HepG2 (cell line): Measurements from ENCODE around the gene TUBB. TPM values are rescaled to one million over a fixed set of nuclear protein-coding genes. Genes with fewer than 3 reads are reported as not detected.

ENCODE experiments used
- CEBPG ChIP-seq: IDR thresholded peaks from 2 replicates; pipeline ENCODE4 v1.6.1; 2016
- HOXA5 ChIP-seq: sonication (generic); formaldehyde crosslinking; IDR thresholded peaks from 2 replicates; pipeline ENCODE4 v1.4.0; 2020; ENCODE audit warnings: missing genetic modification reagents
- KDM2A ChIP-seq: sonication (generic); formaldehyde crosslinking; IDR thresholded peaks from 2 replicates; pipeline ENCODE4 v1.4.0; 2020; ENCODE audit warnings: low read depth, missing genetic modification reagents, borderline replicate concordance
- KDM6A ChIP-seq: IDR thresholded peaks from 2 replicates; pipeline ENCODE4 v1.6.1; 2016; ENCODE audit warnings: low read depth
- MED1 ChIP-seq: sonication (generic); formaldehyde crosslinking; IDR thresholded peaks from 2 replicates; pipeline ENCODE4 v1.4.0; 2020; ENCODE audit warnings: missing genetic modification reagents
- SALL1 ChIP-seq: sonication (generic); formaldehyde crosslinking; IDR thresholded peaks from 2 replicates; pipeline ENCODE4 v1.8.0; 2022; ENCODE audit warnings: mild to moderate bottlenecking, missing genetic modification reagents
- SP5 ChIP-seq: IDR thresholded peaks from 2 replicates; pipeline ENCODE4 v1.6.1; 2016; ENCODE audit warnings: low read depth, borderline replicate concordance
- XBP1 ChIP-seq: sonication (generic); formaldehyde crosslinking; IDR thresholded peaks from 2 replicates; pipeline ENCODE4 v1.5.0; 2020; ENCODE audit warnings: missing genetic modification reagents
- ZEB1 ChIP-seq: IDR thresholded peaks from 2 replicates; pipeline ENCODE4 v1.6.1; 2012; ENCODE audit warnings: mild to moderate bottlenecking, low read depth, inconsistent platforms; ENCODE audit not compliant: insufficient replicate concordance
- ZSCAN22 ChIP-seq: sonication (generic); formaldehyde crosslinking; IDR thresholded peaks from 2 replicates; pipeline ENCODE4 v1.4.0; 2020; ENCODE audit warnings: mild to moderate bottlenecking, missing genetic modification reagents
- polyA plus RNA-seq, 8 experiments: library from polyadenylated mRNA; depleted of rRNA in 3 of 8; stranded (reverse) in 7 of 8; unstranded in 1 of 8; fragments of >200 nt; fragmentation: Illumina TruSeq in 4 of 8; extraction: Trizol in 4 of 8; gene quantifications; 2 replicates each; pipeline versions ENCODE4 v1.2.1 to v1.2.3, GENCODE V29; 2011 to 2016; ENCODE audit warnings: low read depth in 4 of 8, missing spikeins in 1 of 8, mixed read lengths in 1 of 8; ENCODE audit not compliant: insufficient read depth in 1 of 8
- total RNA-seq, 5 experiments: library from RNA; depleted of rRNA; stranded (reverse); fragments of >200 nt; fragmentation: Illumina TruSeq; extraction: Trizol; gene quantifications; 2 replicates each; pipeline ENCODE4 v1.2.3, GENCODE V29; 2016; ENCODE audit warnings: low read depth in 1 of 5
- TF ChIP-seq, protein P1 (sequence below): sonication (generic); formaldehyde crosslinking; IDR thresholded peaks from 2 replicates; pipeline ENCODE4 v1.4.0; 2020; ENCODE audit warnings: missing genetic modification reagents
- TF ChIP-seq, protein P2 (sequence below): sonication (generic); formaldehyde crosslinking; IDR thresholded peaks from 2 replicates; pipeline ENCODE4 v1.5.1; 2020; ENCODE audit warnings: mild to moderate bottlenecking, missing genetic modification reagents, moderate library complexity
- TF ChIP-seq, protein P3 (sequence below): sonication (generic); formaldehyde crosslinking; IDR thresholded peaks from 2 replicates; pipeline ENCODE4 v1.4.0; 2020; ENCODE audit warnings: missing genetic modification reagents
- TF ChIP-seq, protein P4 (sequence below): sonication (generic); formaldehyde crosslinking; IDR thresholded peaks from 2 replicates; pipeline ENCODE4 v1.4.0; 2020; ENCODE audit warnings: low read depth, missing genetic modification reagents

TUBB gene
- total and polyA plus RNA-seq, 2 of the 13 experiments (the other 11 are each of a cell fraction or from before 2014, with no cell fraction given): 911 to 1,163 TPM

DNA sequence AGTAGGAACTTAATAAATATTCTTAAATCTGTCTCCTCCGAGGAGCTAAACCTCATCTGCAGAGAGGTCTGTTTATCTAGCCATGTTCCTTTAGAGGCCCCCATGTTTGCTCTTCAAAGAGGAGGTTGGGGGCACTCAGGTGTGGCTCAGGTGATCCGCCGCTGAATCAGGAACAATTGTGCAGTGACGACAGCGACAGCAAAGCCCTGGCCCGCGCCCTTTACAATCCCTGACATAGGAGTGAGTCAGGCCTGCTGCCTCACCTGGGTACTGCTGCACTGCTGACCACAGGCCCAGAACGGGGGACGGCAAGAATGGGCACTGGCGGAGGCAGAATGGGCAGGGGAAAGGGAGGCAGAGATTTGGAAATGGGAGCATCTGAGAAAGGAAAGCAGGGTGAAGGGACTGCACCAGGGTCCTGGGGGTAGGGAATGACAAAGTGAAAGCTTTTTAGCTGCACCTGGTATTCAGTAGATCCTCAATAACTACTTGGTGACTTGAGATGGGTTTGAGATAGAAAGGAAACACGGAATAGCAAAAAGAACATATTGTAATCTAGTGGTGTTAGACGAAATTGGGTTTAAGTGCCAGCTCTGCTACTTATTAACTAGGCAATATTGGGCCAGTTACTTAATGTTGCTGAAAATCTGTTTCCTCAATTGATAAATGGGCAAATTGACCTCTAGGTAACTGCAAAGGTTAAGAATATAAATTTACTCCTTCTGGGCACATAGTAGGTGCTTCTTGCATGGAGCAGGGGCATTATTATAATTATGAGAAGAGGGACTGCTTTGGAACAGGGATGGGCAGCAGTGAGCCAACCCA, 29.6 kb downstream of the TUBB start (continued):
- TF ChIP-seq, protein P1, sequence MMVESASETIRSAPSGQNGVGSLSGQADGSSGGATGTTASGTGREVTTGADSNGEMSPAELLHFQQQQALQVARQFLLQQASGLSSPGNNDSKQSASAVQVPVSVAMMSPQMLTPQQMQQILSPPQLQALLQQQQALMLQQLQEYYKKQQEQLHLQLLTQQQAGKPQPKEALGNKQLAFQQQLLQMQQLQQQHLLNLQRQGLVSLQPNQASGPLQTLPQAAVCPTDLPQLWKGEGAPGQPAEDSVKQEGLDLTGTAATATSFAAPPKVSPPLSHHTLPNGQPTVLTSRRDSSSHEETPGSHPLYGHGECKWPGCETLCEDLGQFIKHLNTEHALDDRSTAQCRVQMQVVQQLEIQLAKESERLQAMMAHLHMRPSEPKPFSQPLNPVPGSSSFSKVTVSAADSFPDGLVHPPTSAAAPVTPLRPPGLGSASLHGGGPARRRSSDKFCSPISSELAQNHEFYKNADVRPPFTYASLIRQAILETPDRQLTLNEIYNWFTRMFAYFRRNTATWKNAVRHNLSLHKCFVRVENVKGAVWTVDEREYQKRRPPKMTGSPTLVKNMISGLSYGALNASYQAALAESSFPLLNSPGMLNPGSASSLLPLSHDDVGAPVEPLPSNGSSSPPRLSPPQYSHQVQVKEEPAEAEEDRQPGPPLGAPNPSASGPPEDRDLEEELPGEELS (CRISPR knock-in tag): 0 out of 2 replicates have a peak, but pooled peaks have one; percentile 12
- TF ChIP-seq KDM6A (CRISPR knock-in tag): 0 out of 2 replicates have a peak, but pooled peaks have one; percentile 5
- TF ChIP-seq, protein P2, sequence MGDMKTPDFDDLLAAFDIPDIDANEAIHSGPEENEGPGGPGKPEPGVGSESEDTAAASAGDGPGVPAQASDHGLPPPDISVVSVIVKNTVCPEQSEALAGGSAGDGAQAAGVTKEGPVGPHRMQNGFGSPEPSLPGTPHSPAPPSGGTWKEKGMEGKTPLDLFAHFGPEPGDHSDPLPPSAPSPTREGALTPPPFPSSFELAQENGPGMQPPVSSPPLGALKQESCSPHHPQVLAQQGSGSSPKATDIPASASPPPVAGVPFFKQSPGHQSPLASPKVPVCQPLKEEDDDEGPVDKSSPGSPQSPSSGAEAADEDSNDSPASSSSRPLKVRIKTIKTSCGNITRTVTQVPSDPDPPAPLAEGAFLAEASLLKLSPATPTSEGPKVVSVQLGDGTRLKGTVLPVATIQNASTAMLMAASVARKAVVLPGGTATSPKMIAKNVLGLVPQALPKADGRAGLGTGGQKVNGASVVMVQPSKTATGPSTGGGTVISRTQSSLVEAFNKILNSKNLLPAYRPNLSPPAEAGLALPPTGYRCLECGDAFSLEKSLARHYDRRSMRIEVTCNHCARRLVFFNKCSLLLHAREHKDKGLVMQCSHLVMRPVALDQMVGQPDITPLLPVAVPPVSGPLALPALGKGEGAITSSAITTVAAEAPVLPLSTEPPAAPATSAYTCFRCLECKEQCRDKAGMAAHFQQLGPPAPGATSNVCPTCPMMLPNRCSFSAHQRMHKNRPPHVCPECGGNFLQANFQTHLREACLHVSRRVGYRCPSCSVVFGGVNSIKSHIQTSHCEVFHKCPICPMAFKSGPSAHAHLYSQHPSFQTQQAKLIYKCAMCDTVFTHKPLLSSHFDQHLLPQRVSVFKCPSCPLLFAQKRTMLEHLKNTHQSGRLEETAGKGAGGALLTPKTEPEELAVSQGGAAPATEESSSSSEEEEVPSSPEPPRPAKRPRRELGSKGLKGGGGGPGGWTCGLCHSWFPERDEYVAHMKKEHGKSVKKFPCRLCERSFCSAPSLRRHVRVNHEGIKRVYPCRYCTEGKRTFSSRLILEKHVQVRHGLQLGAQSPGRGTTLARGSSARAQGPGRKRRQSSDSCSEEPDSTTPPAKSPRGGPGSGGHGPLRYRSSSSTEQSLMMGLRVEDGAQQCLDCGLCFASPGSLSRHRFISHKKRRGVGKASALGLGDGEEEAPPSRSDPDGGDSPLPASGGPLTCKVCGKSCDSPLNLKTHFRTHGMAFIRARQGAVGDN: peak; percentile 97
- peak; percentile 76 for TF ChIP-seq SALL1 (CRISPR knock-in tag)
- no peak for TF ChIP-seq CEBPG (CRISPR knock-in tag)
- peak; percentile 94 for TF ChIP-seq ZEB1
- TF ChIP-seq XBP1: no peak
- TF ChIP-seq, protein P3, sequence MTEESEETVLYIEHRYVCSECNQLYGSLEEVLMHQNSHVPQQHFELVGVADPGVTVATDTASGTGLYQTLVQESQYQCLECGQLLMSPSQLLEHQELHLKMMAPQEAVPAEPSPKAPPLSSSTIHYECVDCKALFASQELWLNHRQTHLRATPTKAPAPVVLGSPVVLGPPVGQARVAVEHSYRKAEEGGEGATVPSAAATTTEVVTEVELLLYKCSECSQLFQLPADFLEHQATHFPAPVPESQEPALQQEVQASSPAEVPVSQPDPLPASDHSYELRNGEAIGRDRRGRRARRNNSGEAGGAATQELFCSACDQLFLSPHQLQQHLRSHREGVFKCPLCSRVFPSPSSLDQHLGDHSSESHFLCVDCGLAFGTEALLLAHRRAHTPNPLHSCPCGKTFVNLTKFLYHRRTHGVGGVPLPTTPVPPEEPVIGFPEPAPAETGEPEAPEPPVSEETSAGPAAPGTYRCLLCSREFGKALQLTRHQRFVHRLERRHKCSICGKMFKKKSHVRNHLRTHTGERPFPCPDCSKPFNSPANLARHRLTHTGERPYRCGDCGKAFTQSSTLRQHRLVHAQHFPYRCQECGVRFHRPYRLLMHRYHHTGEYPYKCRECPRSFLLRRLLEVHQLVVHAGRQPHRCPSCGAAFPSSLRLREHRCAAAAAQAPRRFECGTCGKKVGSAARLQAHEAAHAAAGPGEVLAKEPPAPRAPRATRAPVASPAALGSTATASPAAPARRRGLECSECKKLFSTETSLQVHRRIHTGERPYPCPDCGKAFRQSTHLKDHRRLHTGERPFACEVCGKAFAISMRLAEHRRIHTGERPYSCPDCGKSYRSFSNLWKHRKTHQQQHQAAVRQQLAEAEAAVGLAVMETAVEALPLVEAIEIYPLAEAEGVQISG (CRISPR knock-in tag): no peak
- TF ChIP-seq ZSCAN22 (CRISPR knock-in tag): no peak
- peak; percentile 59 for TF ChIP-seq MED1
- peak; percentile 48; the same call in 1 of the 2 replicates for TF ChIP-seq KDM2A
- no peak for TF ChIP-seq SP5 (CRISPR knock-in tag)
- TF ChIP-seq, protein P4, sequence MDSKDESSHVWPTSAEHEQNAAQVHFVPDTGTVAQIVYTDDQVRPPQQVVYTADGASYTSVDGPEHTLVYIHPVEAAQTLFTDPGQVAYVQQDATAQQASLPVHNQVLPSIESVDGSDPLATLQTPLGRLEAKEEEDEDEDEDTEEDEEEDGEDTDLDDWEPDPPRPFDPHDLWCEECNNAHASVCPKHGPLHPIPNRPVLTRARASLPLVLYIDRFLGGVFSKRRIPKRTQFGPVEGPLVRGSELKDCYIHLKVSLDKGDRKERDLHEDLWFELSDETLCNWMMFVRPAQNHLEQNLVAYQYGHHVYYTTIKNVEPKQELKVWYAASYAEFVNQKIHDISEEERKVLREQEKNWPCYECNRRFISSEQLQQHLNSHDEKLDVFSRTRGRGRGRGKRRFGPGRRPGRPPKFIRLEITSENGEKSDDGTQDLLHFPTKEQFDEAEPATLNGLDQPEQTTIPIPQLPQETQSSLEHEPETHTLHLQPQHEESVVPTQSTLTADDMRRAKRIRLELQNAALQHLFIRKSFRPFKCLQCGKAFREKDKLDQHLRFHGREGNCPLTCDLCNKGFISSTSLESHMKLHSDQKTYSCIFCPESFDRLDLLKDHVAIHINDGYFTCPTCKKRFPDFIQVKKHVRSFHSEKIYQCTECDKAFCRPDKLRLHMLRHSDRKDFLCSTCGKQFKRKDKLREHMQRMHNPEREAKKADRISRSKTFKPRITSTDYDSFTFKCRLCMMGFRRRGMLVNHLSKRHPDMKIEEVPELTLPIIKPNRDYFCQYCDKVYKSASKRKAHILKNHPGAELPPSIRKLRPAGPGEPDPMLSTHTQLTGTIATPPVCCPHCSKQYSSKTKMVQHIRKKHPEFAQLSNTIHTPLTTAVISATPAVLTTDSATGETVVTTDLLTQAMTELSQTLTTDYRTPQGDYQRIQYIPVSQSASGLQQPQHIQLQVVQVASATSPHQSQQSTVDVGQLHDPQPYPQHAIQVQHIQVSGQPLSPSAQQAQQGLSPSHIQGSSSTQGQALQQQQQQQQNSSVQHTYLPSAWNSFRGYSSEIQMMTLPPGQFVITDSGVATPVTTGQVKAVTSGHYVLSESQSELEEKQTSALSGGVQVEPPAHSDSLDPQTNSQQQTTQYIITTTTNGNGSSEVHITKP (CRISPR knock-in tag): peak; percentile 11
- TF ChIP-seq HOXA5 (CRISPR knock-in tag): 0 out of 2 replicates have a peak, but pooled peaks have one; percentile 10
